Astrocyte (in vitro differentiated cells and primary cell): Measurements from ENCODE around the gene SLC25A29. TPM values are rescaled to one million over a fixed set of nuclear protein-coding genes. Genes with fewer than 3 reads are reported as not detected.

Source experiments
- DNase-seq: peaks from one replicate; pipeline ENCODE4 v3.0.0-alpha.2; 2010; ENCODE audit warnings: low read depth
- FAIRE-seq: peaks from 2 replicates; lab custom pipeline; 2011; peaks lifted over from hg19 to GRCh38; lab: Jason Lieb, UNC
- H2AFZ ChIP-seq: 2 replicates; pipeline ENCODE4 v1.6.0; 2012; ENCODE audit warnings: low read depth, low read length, inconsistent platforms
- H3K27ac ChIP-seq: 2 replicates; pipeline ENCODE4 v1.5.1; 2011; ENCODE audit warnings: low read depth, low read length, inconsistent platforms
- H3K27me3 ChIP-seq: 2 replicates; pipeline ENCODE4 v1.6.0; 2011; ENCODE audit warnings: low read length, inconsistent platforms; ENCODE audit not compliant: insufficient read depth
- H3K36me3 ChIP-seq: 2 replicates; pipeline ENCODE4 v1.5.1; 2011; ENCODE audit warnings: low read length, inconsistent platforms; ENCODE audit not compliant: insufficient read depth
- H3K4me1 ChIP-seq: 2 replicates; pipeline ENCODE4 v1.5.1; 2011; ENCODE audit warnings: low read length, inconsistent platforms; ENCODE audit not compliant: insufficient read depth
- H3K4me2 ChIP-seq: 2 replicates; pipeline ENCODE4 v1.6.0; 2012; ENCODE audit warnings: low read length, inconsistent platforms
- H3K4me3 ChIP-seq: 2 replicates; pipeline ENCODE4 v1.5.1; 2011; ENCODE audit warnings: low read depth, mild to moderate bottlenecking, low read length, inconsistent platforms; ENCODE audit not compliant: insufficient read depth
- H3K79me2 ChIP-seq: 2 replicates; pipeline ENCODE4 v1.6.0; 2012; ENCODE audit warnings: mild to moderate bottlenecking, low read length, inconsistent platforms; ENCODE audit not compliant: insufficient read depth
- H3K9ac ChIP-seq: 2 replicates; pipeline ENCODE4 v1.6.0; 2012; ENCODE audit warnings: mild to moderate bottlenecking, low read length, inconsistent platforms
- H3K9me3 ChIP-seq: 2 replicates; pipeline ENCODE4 v1.5.1; 2012; ENCODE audit warnings: low read depth, mild to moderate bottlenecking, low read length, inconsistent platforms; ENCODE audit not compliant: insufficient read depth
- H4K20me1 ChIP-seq: 2 replicates; pipeline ENCODE4 v1.6.0; 2012; ENCODE audit warnings: low read length, inconsistent platforms; ENCODE audit not compliant: insufficient read depth
- H3K27ac Mint-ChIP-seq: one replicate; pipeline ENCODE4 v1.8.0; 2021; ENCODE audit warnings: mild to moderate bottlenecking, mixed read lengths; ENCODE audit not compliant: unreplicated experiment
- H3K27me3 Mint-ChIP-seq: one replicate; pipeline ENCODE4 v1.8.0; 2021; ENCODE audit warnings: low read depth, mixed read lengths; ENCODE audit not compliant: unreplicated experiment
- H3K36me3 Mint-ChIP-seq: one replicate; pipeline ENCODE4 v1.8.0; 2021; ENCODE audit warnings: low read depth, mixed read lengths; ENCODE audit not compliant: unreplicated experiment
- H3K4me1 Mint-ChIP-seq: one replicate; pipeline ENCODE4 v1.8.0; 2021; ENCODE audit warnings: low read depth, mixed read lengths; ENCODE audit not compliant: unreplicated experiment
- H3K4me3 Mint-ChIP-seq: one replicate; pipeline ENCODE4 v1.8.0; 2021; ENCODE audit warnings: mild to moderate bottlenecking, moderate library complexity, mixed read lengths; ENCODE audit not compliant: unreplicated experiment
- H3K9me3 Mint-ChIP-seq: one replicate; pipeline ENCODE4 v1.8.0; 2021; ENCODE audit warnings: mild to moderate bottlenecking, mixed read lengths; ENCODE audit not compliant: unreplicated experiment
- CTCF ChIP-seq: IDR thresholded peaks from 2 replicates; pipeline ENCODE4 v1.5.1; 2011; ENCODE audit warnings: low read depth, mild to moderate bottlenecking, inconsistent platforms, low read length, moderate library complexity; ENCODE audit not compliant: insufficient read depth
- EZH2 ChIP-seq: IDR thresholded peaks from 2 replicates; pipeline ENCODE4 v1.6.1; 2012; ENCODE audit warnings: mild to moderate bottlenecking, low read length, inconsistent platforms; ENCODE audit not compliant: insufficient read depth
- total RNA-seq: library from RNA; stranded (reverse); gene quantifications from 2 replicates; pipeline ENCODE4 v1.2.1, GENCODE V29; 2021

Gene SLC25A29
- total RNA-seq, 1 donor from 2014 or later = 30.2 TPM

DNA sequence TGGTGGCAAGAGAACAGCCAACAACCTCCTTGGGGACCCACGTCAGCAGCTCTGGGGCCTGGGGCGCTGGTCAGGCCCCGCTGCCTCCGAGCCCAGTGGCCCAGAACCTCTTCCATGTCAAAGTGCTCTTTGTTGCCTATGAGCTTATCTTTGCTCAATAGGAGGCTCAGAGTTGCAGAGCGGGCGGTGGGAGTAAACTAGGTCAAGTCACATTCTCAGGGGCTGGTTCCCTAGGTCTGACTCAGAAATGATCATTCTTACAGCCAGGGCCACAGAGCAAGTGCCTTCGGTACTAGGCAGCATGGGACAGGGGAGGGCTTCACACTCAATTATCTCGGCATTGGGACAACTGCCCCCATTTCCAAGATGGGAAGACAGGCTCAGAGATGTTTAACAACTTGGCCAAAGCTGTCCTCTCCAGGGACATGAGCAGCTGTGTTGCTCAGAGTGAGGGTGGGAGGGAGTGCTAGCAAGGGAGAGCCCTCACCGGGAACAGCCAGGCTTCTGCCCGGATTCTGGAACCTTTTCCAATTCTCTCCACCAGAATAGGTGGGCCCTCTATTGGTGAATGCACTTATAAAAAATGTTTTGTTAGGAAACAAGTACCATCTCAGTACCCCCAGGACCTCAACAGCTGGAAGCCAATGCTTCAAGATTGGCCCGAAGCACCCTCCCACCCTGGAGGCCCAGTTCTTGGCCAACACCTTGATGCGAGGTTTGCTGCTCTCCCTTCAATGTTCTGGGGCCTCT, 11.9 kb downstream of the SLC25A29 start:
- H3K4me3 ChIP-seq = no peak overlapping the region
- DNase-seq (no peak), FAIRE-seq (no peak)
- no peaks in the 10 kb centered on the region for H3K27me3 ChIP-seq
- peaks cover 6% of the 10 kb centered on the region for H3K79me2 ChIP-seq
- H3K36me3 ChIP-seq = no peaks in the 10 kb centered on the region
- H3K4me1 Mint-ChIP-seq = peaks cover 5% of the 10 kb centered on the region
- TF ChIP-seq EZH2 (no peak), CTCF (no peak)
- H3K4me1 ChIP-seq = peaks cover 11% of the 10 kb centered on the region
- H3K27me3 Mint-ChIP-seq = no peaks in the 10 kb centered on the region
- H3K9me3 ChIP-seq = no peaks in the 10 kb centered on the region
- H3K36me3 Mint-ChIP-seq = peaks cover 9% of the 10 kb centered on the region
- H3K4me2 ChIP-seq = no peak overlapping the region
- no peak overlapping the region for H2AFZ ChIP-seq
- H4K20me1 ChIP-seq = peaks cover 42% of the 10 kb centered on the region
- H3K27ac ChIP-seq = no peak overlapping the region
- no peak overlapping the region for H3K27ac Mint-ChIP-seq
- no peak overlapping the region for H3K4me3 Mint-ChIP-seq
- no peaks in the 10 kb centered on the region for H3K9me3 Mint-ChIP-seq
- no peak overlapping the region for H3K9ac ChIP-seq

- Histone ChIP-seq H3K36me3 (no peaks in the 10 kb centered on the region), H3K27ac (no peak overlapping the region), H3K27me3 (no peaks in the 10 kb centered on the region), H2AFZ (no peak overlapping the region), H3K4me3 (no peak overlapping the region), H3K4me1 (peaks cover 11% of the 10 kb centered on the region), H3K9me3 (no peaks in the 10 kb centered on the region), H3K9ac (no peak overlapping the region), H3K79me2 (no peaks in the 10 kb centered on the region), H4K20me1 (peaks cover 42% of the 10 kb centered on the region), H3K4me2 (no peak overlapping the region)
- peaks cover 9% of the 10 kb centered on the region for H3K36me3 Mint-ChIP-seq
- H3K27me3 Mint-ChIP-seq = no peaks in the 10 kb centered on the region
- DNase-seq (no peak), FAIRE-seq (no peak)
- no peaks in the 10 kb centered on the region for H3K9me3 Mint-ChIP-seq
- TF ChIP-seq EZH2 = no peak
- no peak for TF ChIP-seq CTCF
- H3K27ac Mint-ChIP-seq = no peak overlapping the region
- peaks cover 5% of the 10 kb centered on the region for H3K4me1 Mint-ChIP-seq
- H3K4me3 Mint-ChIP-seq = no peak overlapping the region
These were observed 12.6 kb downstream of the SLC25A29 start for GRCh38 chr14:100293497-100294212.
